ENCODE measurements around the gene CDHR3.

GRCh38 chr7:106041140-106041717 lies 78.2 kb downstream of the CDHR3 start:
- TF ChIP-seq CTCF (IDR thresholded peaks at IDR 0.05), result peak; percentile 28 to 70 (median 56)
- TF ChIP-seq POLR2A (IDR thresholded peaks at IDR 0.05), result no peak
